Measurements from ENCODE around the gene C1QTNF8. TPM values are rescaled to one million over a fixed set of nuclear protein-coding genes. Genes with fewer than 3 reads are reported as not detected.

The C1QTNF8 gene
- total and polyA plus RNA-seq, 2 experiments from 2014 or later, result not detected

- in situ Hi-C loops (cut with MboI), result loop anchor here (25.0 kb wide), 1 partner anchor 261 kb away; the partner anchor contains the start of gene GNG13
- Histone ChIP-seq H3K36me3 (ENCODE audit: low read depth) (no peaks in the 10 kb centered on the region), H3K9me3 (ENCODE audit: low read depth) (no peaks in the 10 kb centered on the region), H4K20me1 (ENCODE audit: insufficient read depth) (no peaks in the 10 kb centered on the region), H3K4me1 (ENCODE audit: insufficient read depth) (no peaks in the 10 kb centered on the region), H3K79me2 (ENCODE audit: insufficient read depth) (no peaks in the 10 kb centered on the region), H3K4me2 (ENCODE audit: unreplicated experiment) (no peak overlapping the region), H3K9me2 (ENCODE audit: insufficient read depth) (no peaks in the 10 kb centered on the region), H3K27ac (no peak overlapping the region), H3K4me3 (no peak overlapping the region), H3K9ac (no peak overlapping the region), H3F3A (ENCODE audit: insufficient read depth) (no peaks in the 10 kb centered on the region), H2AFZ (no peak overlapping the region), H3K27me3 (replicated peaks; ENCODE audit: insufficient read depth) (peaks cover 23% of the 10 kb centered on the region)
- no peak for DNase-seq
- 43 to 50% methylated on average over 26 to 30 of the region's 30 CpGs for WGBS, 2 experiments (ENCODE audit: low coverage in 1 of 2, low lambda C conversion rate in 2 of 2, missing lambda C conversion rate in 2 of 2)
- TF ChIP-seq EZH2phosphoT487 (IDR thresholded peaks at IDR 0.05; ENCODE audit: insufficient read depth, low read depth) (no peak), EZH2 (IDR thresholded peaks at IDR 0.05; ENCODE audit: insufficient read depth, poor library complexity, severe bottlenecking) (no peak)
These were observed 22.3 kb downstream of the C1QTNF8 start for GRCh38 chr16:1073566-1074378.

- H3K4me2 ChIP-seq (ENCODE audit: unreplicated experiment), result no peak overlapping the region
- no peak overlapping the region for H3K4me3 ChIP-seq
- no peaks in the 10 kb centered on the region for H3K9me2 ChIP-seq (ENCODE audit: insufficient read depth)
- no peaks in the 10 kb centered on the region for H3K36me3 ChIP-seq (ENCODE audit: low read depth)
- H2AFZ ChIP-seq, result no peak overlapping the region
- H3K79me2 ChIP-seq (ENCODE audit: insufficient read depth), result no peaks in the 10 kb centered on the region
- H3K4me1 ChIP-seq (ENCODE audit: insufficient read depth), result no peaks in the 10 kb centered on the region
- no peak overlapping the region for H3K27ac ChIP-seq
- no peaks in the 10 kb centered on the region for H3F3A ChIP-seq (ENCODE audit: insufficient read depth)
- in situ Hi-C loops (cut with MboI), result loop anchor here (25.0 kb wide), 1 partner anchor 261 kb away; the partner anchor contains the start of gene GNG13
- no peak for DNase-seq
- no peaks in the 10 kb centered on the region for H3K9me3 ChIP-seq (ENCODE audit: low read depth)
- no peaks in the 10 kb centered on the region for H4K20me1 ChIP-seq (ENCODE audit: insufficient read depth)
- H3K27me3 ChIP-seq (replicated peaks; ENCODE audit: insufficient read depth), result peaks cover 23% of the 10 kb centered on the region
- no peak overlapping the region for H3K9ac ChIP-seq
- TF ChIP-seq EZH2phosphoT487 (IDR thresholded peaks at IDR 0.05; ENCODE audit: insufficient read depth, low read depth) (no peak), EZH2 (IDR thresholded peaks at IDR 0.05; ENCODE audit: insufficient read depth, poor library complexity, severe bottlenecking) (no peak)
- WGBS, 2 experiments (ENCODE audit: low coverage in 1 of 2, low lambda C conversion rate in 2 of 2, missing lambda C conversion rate in 2 of 2), result 43 to 63% methylated on average over 5 to 11 of the region's 13 CpGs
These were observed 22.8 kb downstream of the C1QTNF8 start for GRCh38 chr16:1073262-1073558.

GRCh38 chr16:1072526-1073261 lies 23.4 kb downstream of the C1QTNF8 start, which contains the start of gene SSTR5:
SSTR5 (plus strand) TSS chr16:1072747; CDS start chr16:1078869, 6,122 bp downstream.
- no peak for DNase-seq
- Histone ChIP-seq H3K4me2 (ENCODE audit: unreplicated experiment) (no peak within 1 kb of the TSS), H3K27ac (no peak within 1 kb of the TSS), H2AFZ (no peak within 1 kb of the TSS), H3K27me3 (replicated peaks; ENCODE audit: insufficient read depth) (peaks cover 23% of the 10 kb centered on the region), H3K4me1 (ENCODE audit: insufficient read depth) (no peaks in the 10 kb centered on the region), H4K20me1 (ENCODE audit: insufficient read depth) (no peaks in the 10 kb centered on the region), H3K9ac (no peak within 1 kb of the TSS), H3K36me3 (ENCODE audit: low read depth) (no peaks in the 10 kb centered on the region), H3K79me2 (ENCODE audit: insufficient read depth) (no peaks in the 10 kb centered on the region), H3F3A (ENCODE audit: insufficient read depth) (no peaks in the 10 kb centered on the region), H3K9me3 (ENCODE audit: low read depth) (no peaks in the 10 kb centered on the region), H3K9me2 (ENCODE audit: insufficient read depth) (no peaks in the 10 kb centered on the region), H3K4me3 (no peak within 1 kb of the TSS)
- 8 to 10% methylated on average over 8 to 44 of the region's 59 CpGs for WGBS, 2 experiments (ENCODE audit: low coverage in 1 of 2, low lambda C conversion rate in 2 of 2, missing lambda C conversion rate in 2 of 2)
- in situ Hi-C loops (cut with MboI), result loop anchor here (25.0 kb wide), 1 partner anchor 260 kb away; the partner anchor contains the start of gene GNG13
- TF ChIP-seq EZH2 (IDR thresholded peaks at IDR 0.05; ENCODE audit: insufficient read depth, poor library complexity, severe bottlenecking), result no peak
- TF ChIP-seq EZH2phosphoT487 (IDR thresholded peaks at IDR 0.05; ENCODE audit: insufficient read depth, low read depth), result no peak

GRCh38 chr16:1071561-1072225 lies 24.4 kb downstream of the C1QTNF8 start:
- in situ Hi-C loops (cut with MboI), result loop anchor here (25.0 kb wide), 1 partner anchor 259 kb away; the partner anchor contains the start of gene GNG13
- Histone ChIP-seq H3K79me2 (ENCODE audit: insufficient read depth) (no peaks in the 10 kb centered on the region), H3K9ac (no peak overlapping the region), H3K9me2 (ENCODE audit: insufficient read depth) (no peaks in the 10 kb centered on the region), H3K9me3 (ENCODE audit: low read depth) (no peaks in the 10 kb centered on the region), H3K4me1 (ENCODE audit: insufficient read depth) (no peaks in the 10 kb centered on the region), H3K27ac (no peak overlapping the region), H3K36me3 (ENCODE audit: low read depth) (no peaks in the 10 kb centered on the region), H3K27me3 (replicated peaks; ENCODE audit: insufficient read depth) (peaks cover 23% of the 10 kb centered on the region), H4K20me1 (ENCODE audit: insufficient read depth) (no peaks in the 10 kb centered on the region), H3K4me3 (no peak overlapping the region), H3F3A (ENCODE audit: insufficient read depth) (no peaks in the 10 kb centered on the region), H2AFZ (no peak overlapping the region), H3K4me2 (ENCODE audit: unreplicated experiment) (no peak overlapping the region)
- no peak for TF ChIP-seq EZH2phosphoT487 (IDR thresholded peaks at IDR 0.05; ENCODE audit: insufficient read depth, low read depth)
- no peak for TF ChIP-seq EZH2 (IDR thresholded peaks at IDR 0.05; ENCODE audit: insufficient read depth, poor library complexity, severe bottlenecking)
- no peak for DNase-seq
- WGBS, 2 experiments (ENCODE audit: low coverage in 1 of 2, low lambda C conversion rate in 2 of 2, missing lambda C conversion rate in 2 of 2), result 6 to 7% methylated on average over 25 to 30 of the region's 30 CpGs

All from GM23248 (cell line).